PC-3 (cell line): Measurements from ENCODE around the gene C5AR1.

Source experiments
- CTCF ChIP-seq: fragments of 300-600 bp; sonication (generic); conservative IDR thresholded peaks from 2 replicates; pipeline ENCODE4 v1.5.1; 2017; ENCODE audit warnings: antibody characterized with exemption, low read depth, mild to moderate bottlenecking, low read length
- EZH2 ChIP-seq: fragments of 300-600 bp; sonication (generic); IDR thresholded peaks from one replicate; pipeline ENCODE4 v1.6.1; 2017; ENCODE audit warnings: antibody characterized with exemption, mild to moderate bottlenecking, low read length; ENCODE audit not compliant: unreplicated experiment

- TF ChIP-seq CTCF (no peak), EZH2 (no peak)
These were observed 42.4 kb downstream of the C5AR1 start for GRCh38 chr19:47352095-47352494.
